Upper lobe of left lung (tissue), 4 donors: ENCODE results near the gene MAPK13.

Experiments
- CTCF ChIP-seq, 6 experiments: fragments of 450-650 bp in 4 of 6; fragments of 200-600 bp in 2 of 6; sonication (generic) in 2 of 6; IDR thresholded peaks; one replicate each; pipeline ENCODE4 v1.5.1; 2016 to 2019; ENCODE audit warnings: antibody characterized with exemption in 6 of 6
- POLR2AphosphoS5 ChIP-seq, 2 donors: sonication (generic); formaldehyde crosslinking; IDR thresholded peaks; one replicate each; pipeline ENCODE4 v1.5.1; 2017; ENCODE audit warnings: antibody characterized with exemption in 2 of 2

- TF ChIP-seq POLR2AphosphoS5 (IDR thresholded peaks at IDR 0.05) (no peak), CTCF (IDR thresholded peaks at IDR 0.05) (no peak)
These were observed 30.3 kb upstream of the MAPK13 start for GRCh38 chr6:36099869-36100483.
